Measurements from ENCODE around the gene CARMIL3. TPM values are rescaled to one million over a fixed set of nuclear protein-coding genes. Genes with fewer than 3 reads are reported as not detected.
"Not testable (repeated sequence)": the region's sequence is repeated elsewhere in the genome, so short reads cannot be mapped to it uniquely, and the experiment has no call there.

Gene CARMIL3
- total RNA-seq, 2 experiments from 2014 or later: 0.05 to 0.11 TPM

- ATAC-seq (ENCODE audit: poor library complexity): no peak
- H3K4me3 ChIP-seq (ENCODE audit: low read length): no peak overlapping the region
- Mint-ChIP-seq H3K4me3 (peak overlapping the region; percentile 26), H3K27me3 (no peaks in the 10 kb centered on the region), H3K9me3 (no peaks in the 10 kb centered on the region), H3K4me1 (ENCODE audit: low read depth) (peaks cover 42% of the 10 kb centered on the region), H3K27ac (peak overlapping the region; percentile 58), H3K36me3 (ENCODE audit: low read depth) (peaks cover 6% of the 10 kb centered on the region)
- TF ChIP-seq CTCF (IDR thresholded peaks at IDR 0.05): no peak
- intact Hi-C loops (cut with DNase I, micrococcal nuclease): loop anchor here in 1 of 2 experiments (5.0 to 10.0 kb wide), 3 partner anchors 56 to 286 kb away; partner anchors contain the start of genes DHRS1, DHRS4, IRF9 and NOP9
- no peaks in the 10 kb centered on the region for H3K36me3 ChIP-seq (ENCODE audit: insufficient read depth, low read length)
- DNase-seq: no peak
- H3K4me1 ChIP-seq (ENCODE audit: insufficient read depth, low read length): peaks cover 15% of the 10 kb centered on the region
- CTCF ChIA-PET: no interaction called here
- POLR2A ChIA-PET: no interaction called here
- H3K9me3 ChIP-seq (ENCODE audit: control insufficient read depth in 1 of 2, insufficient read depth in 1 of 2, low read length in 2 of 2): no peaks in the 10 kb centered on the region
- H3K27me3 ChIP-seq (ENCODE audit: control insufficient read depth in 1 of 2, insufficient read depth in 2 of 2, low read length in 2 of 2): no peaks in the 10 kb centered on the region
- H3K27ac ChIP-seq (ENCODE audit: low read depth in 1 of 2, low read length in 2 of 2): no peak overlapping the region
Measured at GRCh38 chr14:24011051-24011450, 40.8 kb upstream of the CARMIL3 start.

GRCh38 chr14:24012726-24013273 is 39.0 kb upstream of the CARMIL3 start:
- CTCF ChIA-PET: interaction anchor here (2.4 kb wide), 1 partner anchor 78 kb away, joined by 9 read pairs; no protein-coding TSS in a partner anchor
- H3K9me3 Mint-ChIP-seq; ATAC-seq (ENCODE audit: poor library complexity); H3K27ac ChIP-seq (ENCODE audit: low read depth in 1 of 2, low read length in 2 of 2); H3K36me3 ChIP-seq (ENCODE audit: insufficient read depth, low read length); H3K36me3 Mint-ChIP-seq (ENCODE audit: low read depth); H3K27me3 ChIP-seq (ENCODE audit: control insufficient read depth in 1 of 2, insufficient read depth in 2 of 2, low read length in 2 of 2); POLR2A ChIA-PET; H3K27me3 Mint-ChIP-seq; H3K4me3 ChIP-seq (ENCODE audit: low read length); DNase-seq; H3K4me3 Mint-ChIP-seq; H3K9me3 ChIP-seq (ENCODE audit: control insufficient read depth in 1 of 2, insufficient read depth in 1 of 2, low read length in 2 of 2): not testable (repeated sequence)
- Mint-ChIP-seq H3K27ac (peak overlapping the region; percentile 3), H3K4me1 (ENCODE audit: low read depth) (peaks cover 36% of the 10 kb centered on the region)
- peaks cover 11% of the 10 kb centered on the region for H3K4me1 ChIP-seq (ENCODE audit: insufficient read depth, low read length)
- intact Hi-C loops (cut with DNase I, micrococcal nuclease): loop anchor here in 1 of 2 experiments (5.0 to 10.0 kb wide), 3 partner anchors 58 to 285 kb away; partner anchors contain the start of genes DHRS1, DHRS4, IRF9 and NOP9

- H3K36me3 Mint-ChIP-seq (ENCODE audit: low read depth): no peaks in the 10 kb centered on the region
- H3K4me1 Mint-ChIP-seq (ENCODE audit: low read depth): peaks cover 25% of the 10 kb centered on the region
- POLR2A ChIA-PET: interaction anchor here (1.3 kb wide), 1 partner anchor 128 kb away, joined by 3 read pairs; the partner anchor contains the start of gene EMC9
- H3K9me3 Mint-ChIP-seq: no peaks in the 10 kb centered on the region
- H3K36me3 ChIP-seq (ENCODE audit: insufficient read depth, low read length): no peaks in the 10 kb centered on the region
- H3K4me1 ChIP-seq (ENCODE audit: insufficient read depth, low read length): peaks cover 11% of the 10 kb centered on the region
- CTCF ChIA-PET: interaction anchor here (1.0 to 2.4 kb wide), 2 partner anchors 77 to 95 kb away, joined by 5 to 9 read pairs; no protein-coding TSS in a partner anchor
- DNase-seq (peak in 12 of 14 experiments; percentile 9 to 85 (median 32)), ATAC-seq (ENCODE audit: poor library complexity) (peak; percentile 98)
- H3K9me3 ChIP-seq (ENCODE audit: control insufficient read depth in 1 of 2, insufficient read depth in 1 of 2, low read length in 2 of 2): no peaks in the 10 kb centered on the region
- no peaks in the 10 kb centered on the region for H3K27me3 Mint-ChIP-seq
- intact Hi-C loops (cut with DNase I, micrococcal nuclease): loop anchor here (1.0 to 10.0 kb wide), 11 partner anchors 22 to 423 kb away; partner anchors contain the start of genes IRF9 (in 2 of the 2), DHRS1 (in 1 of the 2), DHRS4 (in 1 of the 2) and NOP9 (in 1 of the 2)
- H3K4me3 Mint-ChIP-seq: no peak overlapping the region
- H3K4me3 ChIP-seq (ENCODE audit: low read length): no peak overlapping the region
- H3K27me3 ChIP-seq (ENCODE audit: control insufficient read depth in 1 of 2, insufficient read depth in 2 of 2, low read length in 2 of 2): no peaks in the 10 kb centered on the region
- H3K27ac Mint-ChIP-seq: no peak overlapping the region
- no peak overlapping the region for H3K27ac ChIP-seq (ENCODE audit: low read depth in 1 of 2, low read length in 2 of 2)
- TF ChIP-seq CTCF (IDR thresholded peaks at IDR 0.05): peak; percentile 92
Measured at GRCh38 chr14:24013654-24014514, 37.9 kb upstream of the CARMIL3 start.

- H3K27ac ChIP-seq (ENCODE audit: low read depth in 1 of 2, low read length in 2 of 2); DNase-seq; H3K36me3 Mint-ChIP-seq (ENCODE audit: low read depth); H3K27ac Mint-ChIP-seq; H3K4me1 ChIP-seq (ENCODE audit: insufficient read depth, low read length); H3K27me3 ChIP-seq (ENCODE audit: control insufficient read depth in 1 of 2, insufficient read depth in 2 of 2, low read length in 2 of 2); ATAC-seq (ENCODE audit: poor library complexity); H3K9me3 Mint-ChIP-seq; H3K4me1 Mint-ChIP-seq (ENCODE audit: low read depth); POLR2A ChIA-PET; CTCF ChIA-PET; H3K27me3 Mint-ChIP-seq; H3K4me3 Mint-ChIP-seq; H3K9me3 ChIP-seq (ENCODE audit: control insufficient read depth in 1 of 2, insufficient read depth in 1 of 2, low read length in 2 of 2); H3K36me3 ChIP-seq (ENCODE audit: insufficient read depth, low read length); H3K4me3 ChIP-seq (ENCODE audit: low read length): not testable (repeated sequence)
- intact Hi-C loops (cut with DNase I, micrococcal nuclease): loop anchor here (2.0 to 10.0 kb wide), 2 partner anchors 61 to 421 kb away; partner anchors contain the start of gene DHRS4 (in 1 of the 2)
Measured at GRCh38 chr14:24015745-24016144, 36.1 kb upstream of the CARMIL3 start.

- POLR2A ChIA-PET; DNase-seq; H3K4me3 ChIP-seq (ENCODE audit: low read length); H3K36me3 Mint-ChIP-seq (ENCODE audit: low read depth); H3K4me1 Mint-ChIP-seq (ENCODE audit: low read depth); H3K27ac ChIP-seq (ENCODE audit: low read depth in 1 of 2, low read length in 2 of 2); H3K9me3 Mint-ChIP-seq; H3K4me3 Mint-ChIP-seq; ATAC-seq (ENCODE audit: poor library complexity); H3K27ac Mint-ChIP-seq; H3K27me3 ChIP-seq (ENCODE audit: control insufficient read depth in 1 of 2, insufficient read depth in 2 of 2, low read length in 2 of 2); H3K36me3 ChIP-seq (ENCODE audit: insufficient read depth, low read length); H3K4me1 ChIP-seq (ENCODE audit: insufficient read depth, low read length); H3K27me3 Mint-ChIP-seq; H3K9me3 ChIP-seq (ENCODE audit: control insufficient read depth in 1 of 2, insufficient read depth in 1 of 2, low read length in 2 of 2): not testable (repeated sequence)
- intact Hi-C loops (cut with DNase I, micrococcal nuclease): loop anchor here in 1 of 2 experiments (10.0 kb wide), 1 partner anchor 64 kb away; the partner anchor contains the start of gene DHRS4
- CTCF ChIA-PET: interaction anchor here (1.2 kb wide), 1 partner anchor 48 kb away, joined by 3 read pairs; no protein-coding TSS in a partner anchor
Measured at GRCh38 chr14:24018978-24019377, 32.8 kb upstream of the CARMIL3 start.

Data from CD4-positive, alpha-beta T cell (primary cell).